ENCODE measurements around the gene RUSF1. TPM values are rescaled to one million over a fixed set of nuclear protein-coding genes. Genes with fewer than 3 reads are reported as not detected.

RUSF1 gene
- total and polyA plus RNA-seq, 2 donors from 2014 or later: 51.8 to 69.2 TPM

GRCh38 chr16:31488468-31489297, 19.5 kb downstream of the RUSF1 start:
- H3K4me3 ChIP-seq (ENCODE audit: low read length in 3 of 3): peak overlapping the region in 2 of 3 donors; percentile 60 to 71
- peaks cover 0 to 15% (median 0%) of the 10 kb centered on the region in 3 donors for H3K4me1 ChIP-seq (ENCODE audit: control insufficient read depth in 2 of 3, insufficient read depth in 2 of 3, low read depth in 1 of 3, low read length in 3 of 3)
- no peak for TF ChIP-seq CTCF (IDR thresholded peaks at IDR 0.05; ENCODE audit: borderline replicate concordance, extremely low read depth, insufficient read depth)
- no peak overlapping the region for H3K9ac ChIP-seq (ENCODE audit: low read length in 3 of 3)
- DNase-seq (peak; percentile 25 to 83 (median 59)), FAIRE-seq (no peak)
- intact Hi-C loops (cut with DNase I): no loop called here
- peaks cover 0 to 17% (median 4%) of the 10 kb centered on the region in 3 donors for H3K36me3 ChIP-seq (ENCODE audit: control insufficient read depth in 2 of 3, insufficient read depth in 3 of 3, low read length in 3 of 3)
- H3K27ac ChIP-seq (ENCODE audit: low read depth in 2 of 2, low read length in 2 of 2): no peak overlapping the region
- H3K9me3 ChIP-seq (ENCODE audit: control insufficient read depth in 2 of 3, insufficient read depth in 1 of 3, low read length in 3 of 3): no peaks in the 10 kb centered on the region
- no peaks in the 10 kb centered on the region for H3K27me3 ChIP-seq (ENCODE audit: control insufficient read depth, insufficient read depth, low read length)

GRCh38 chr16:31487720-31488467, 20.3 kb downstream of the RUSF1 start:
- peaks cover 0 to 15% (median 0%) of the 10 kb centered on the region in 3 donors for H3K4me1 ChIP-seq (ENCODE audit: control insufficient read depth in 2 of 3, insufficient read depth in 2 of 3, low read depth in 1 of 3, low read length in 3 of 3)
- H3K36me3 ChIP-seq (ENCODE audit: control insufficient read depth in 2 of 3, insufficient read depth in 3 of 3, low read length in 3 of 3): peaks cover 0 to 9% (median 4%) of the 10 kb centered on the region in 3 donors
- FAIRE-seq (no peak), DNase-seq (peak; percentile 75 to 88 (median 86))
- H3K9me3 ChIP-seq (ENCODE audit: control insufficient read depth in 2 of 3, insufficient read depth in 1 of 3, low read length in 3 of 3): no peaks in the 10 kb centered on the region
- H3K4me3 ChIP-seq (ENCODE audit: low read length in 3 of 3): peak overlapping the region; percentile 34 to 71 (median 60)
- H3K27me3 ChIP-seq (ENCODE audit: control insufficient read depth, insufficient read depth, low read length): no peaks in the 10 kb centered on the region
- no peak for TF ChIP-seq CTCF (IDR thresholded peaks at IDR 0.05; ENCODE audit: borderline replicate concordance, extremely low read depth, insufficient read depth)
- intact Hi-C loops (cut with DNase I): no loop called here
- no peak overlapping the region for H3K27ac ChIP-seq (ENCODE audit: low read depth in 2 of 2, low read length in 2 of 2)
- peak overlapping the region in 2 of 3 donors; percentile 25 to 61 for H3K9ac ChIP-seq (ENCODE audit: low read length in 3 of 3)

- H3K27ac ChIP-seq (ENCODE audit: low read depth in 2 of 2, low read length in 2 of 2): peak overlapping the region in 1 of 2 donors; percentile 56
- no peak for TF ChIP-seq CTCF (IDR thresholded peaks at IDR 0.05; ENCODE audit: borderline replicate concordance, extremely low read depth, insufficient read depth)
- DNase-seq: peak in 2 of 5 donors; percentile 30 to 85
- no peaks in the 10 kb centered on the region for H3K27me3 ChIP-seq (ENCODE audit: control insufficient read depth, insufficient read depth, low read length)
- no peak for FAIRE-seq
- H3K4me1 ChIP-seq (ENCODE audit: control insufficient read depth in 2 of 3, insufficient read depth in 2 of 3, low read depth in 1 of 3, low read length in 3 of 3): peaks cover 0 to 15% (median 0%) of the 10 kb centered on the region in 3 donors
- H3K36me3 ChIP-seq (ENCODE audit: control insufficient read depth in 2 of 3, insufficient read depth in 3 of 3, low read length in 3 of 3): peaks cover 0 to 4% (median 4%) of the 10 kb centered on the region in 3 donors
- no peaks in the 10 kb centered on the region for H3K9me3 ChIP-seq (ENCODE audit: control insufficient read depth in 2 of 3, insufficient read depth in 1 of 3, low read length in 3 of 3)
- peak overlapping the region; percentile 34 to 71 (median 60) for H3K4me3 ChIP-seq (ENCODE audit: low read length in 3 of 3)
- intact Hi-C loops (cut with DNase I): no loop called here
- peak overlapping the region in 1 of 3 donors; percentile 61 for H3K9ac ChIP-seq (ENCODE audit: low read length in 3 of 3)
These were observed 21.0 kb downstream of the RUSF1 start for GRCh38 chr16:31487071-31487719.
